NCI-H1417 (cell line): Measurements from ENCODE around the gene HSPB8.

Experiments
- DNase-seq, 3 experiments: peaks; one replicate each; lab custom pipeline; 2025; lab: John Stamatoyannopoulos, UW

Gene HSPB8

GRCh38 chr12:119171291-119171690, 7.4 kb upstream of the HSPB8 start:
- no peak for DNase-seq

- DNase-seq, result no peak
Measured at GRCh38 chr12:119171691-119172425, 6.9 kb upstream of the HSPB8 start.

- no peak for DNase-seq
Measured at GRCh38 chr12:119175081-119175480, 3.6 kb upstream of the HSPB8 start.

- DNase-seq, result peak in 2 of 3 experiments; percentile 11 to 26
Measured at GRCh38 chr12:119176267-119177055, 2.3 kb upstream of the HSPB8 start.

- DNase-seq, result no peak
Measured at GRCh38 chr12:119177056-119177325, 1.7 kb upstream of the HSPB8 start.

- DNase-seq, result no peak
Measured at GRCh38 chr12:119177724-119178380, 879 bp upstream of the HSPB8 start.

GRCh38 chr12:119179335-119180021, 747 bp downstream of the HSPB8 start:
- no peak for DNase-seq

- no peak for DNase-seq
Measured at GRCh38 chr12:119180380-119181040, 1.8 kb downstream of the HSPB8 start.

- DNase-seq, result no peak
Measured at GRCh38 chr12:119181202-119181601, 2.5 kb downstream of the HSPB8 start.

- DNase-seq, result no peak
Measured at GRCh38 chr12:119181944-119182343, 3.2 kb downstream of the HSPB8 start.

GRCh38 chr12:119182701-119183493, 4.2 kb downstream of the HSPB8 start:
- DNase-seq, result no peak

GRCh38 chr12:119183942-119184695, 5.4 kb downstream of the HSPB8 start:
- DNase-seq, result no peak

GRCh38 chr12:119195256-119195655, 16.5 kb downstream of the HSPB8 start:
- no peak for DNase-seq

- no peak for DNase-seq
Measured at GRCh38 chr12:119198440-119198839, 19.7 kb downstream of the HSPB8 start.

- no peak for DNase-seq
Measured at GRCh38 chr12:119200601-119201000, 21.9 kb downstream of the HSPB8 start.

- DNase-seq, result peak in 1 of 3 experiments; percentile 88
Measured at GRCh38 chr12:119201789-119202543, 23.2 kb downstream of the HSPB8 start.

GRCh38 chr12:119202544-119202943, 23.8 kb downstream of the HSPB8 start:
- DNase-seq, result no peak

- no peak for DNase-seq
Measured at GRCh38 chr12:119204131-119204530, 25.4 kb downstream of the HSPB8 start.

- no peak for DNase-seq
Measured at GRCh38 chr12:119204671-119205285, 26.0 kb downstream of the HSPB8 start.
